ENCODE results near the gene FLAD1.

FLAD1 gene

GRCh38 chr1:154952664-154953063 is 30.5 kb upstream of the FLAD1 start:
- DNase-seq, result no peak

- no peak for DNase-seq
These were observed 29.5 kb upstream of the FLAD1 start for GRCh38 chr1:154953611-154954038.

- DNase-seq, result no peak
These were observed 28.6 kb upstream of the FLAD1 start for GRCh38 chr1:154954541-154954940.

GRCh38 chr1:154955039-154955717 is 28.0 kb upstream of the FLAD1 start:
- peak; percentile 48 for DNase-seq

- peak; percentile 60 for DNase-seq
These were observed 27.2 kb upstream of the FLAD1 start, which contains the start of gene PBXIP1 for GRCh38 chr1:154955718-154956543. TSS of gene PBXIP1 (minus strand) at chr1:154956099. CDS start at chr1:154953721, 2,378 bp downstream.

- DNase-seq, result no peak
These were observed 26.6 kb upstream of the FLAD1 start for GRCh38 chr1:154956544-154956941.

- no peak for DNase-seq
These were observed 26.0 kb upstream of the FLAD1 start for GRCh38 chr1:154957091-154957657.

- no peak for DNase-seq
These were observed 25.1 kb upstream of the FLAD1 start for GRCh38 chr1:154958036-154958435.

GRCh38 chr1:154958681-154959425 is 24.3 kb upstream of the FLAD1 start:
- DNase-seq, result no peak

- no peak for DNase-seq
These were observed 23.7 kb upstream of the FLAD1 start for GRCh38 chr1:154959426-154959780.

- no peak for DNase-seq
These were observed 22.6 kb upstream of the FLAD1 start for GRCh38 chr1:154960446-154961136.

- DNase-seq, result peak; percentile 84
These were observed 21.7 kb upstream of the FLAD1 start, which contains the start of gene PYGO2 for GRCh38 chr1:154961207-154962155. TSS of gene PYGO2 (minus strand) at chr1:154961782. CDS start at chr1:154961576, 206 bp downstream.

GRCh38 chr1:154962156-154962749 is 20.9 kb upstream of the FLAD1 start:
- DNase-seq, result no peak

- DNase-seq, result no peak
These were observed 20.3 kb upstream of the FLAD1 start for GRCh38 chr1:154962795-154963330.

GRCh38 chr1:154963643-154964042 is 19.5 kb upstream of the FLAD1 start:
- DNase-seq, result no peak

- DNase-seq, result no peak
These were observed 18.8 kb upstream of the FLAD1 start for GRCh38 chr1:154964359-154964758.

GRCh38 chr1:154966111-154966510 is 17.0 kb upstream of the FLAD1 start:
- DNase-seq, result no peak

GRCh38 chr1:154967331-154967950 is 15.7 kb upstream of the FLAD1 start:
- DNase-seq, result no peak

GRCh38 chr1:154968731-154969130 is 14.4 kb upstream of the FLAD1 start:
- DNase-seq, result no peak

- DNase-seq, result no peak
These were observed 13.9 kb upstream of the FLAD1 start for GRCh38 chr1:154969246-154969645.
